Mesothelial cell of epicardium (in vitro differentiated cells): ENCODE data around the gene LMX1B. TPM values are rescaled to one million over a fixed set of nuclear protein-coding genes. Genes with fewer than 3 reads are reported as not detected.

Source experiments
- DNase-seq, 2 experiments: peaks; one replicate each; pipeline ENCODE4 v3.0.0; 2021; ENCODE audit warnings: low spot score in 2 of 2; ENCODE audit not compliant: unreplicated experiment in 2 of 2
- H3K27ac Mint-ChIP-seq: 2 replicates; pipeline ENCODE4 v1.8.0; 2021; ENCODE audit warnings: mixed read lengths
- H3K27me3 Mint-ChIP-seq: 2 replicates; pipeline ENCODE4 v1.8.0; 2021; ENCODE audit warnings: low read depth, mixed read lengths
- H3K36me3 Mint-ChIP-seq: 2 replicates; pipeline ENCODE4 v1.8.0; 2021; ENCODE audit warnings: mixed read lengths
- H3K4me1 Mint-ChIP-seq: 2 replicates; pipeline ENCODE4 v1.8.0; 2021; ENCODE audit warnings: mixed read lengths
- H3K4me3 Mint-ChIP-seq: 2 replicates; pipeline ENCODE4 v1.8.0; 2021; ENCODE audit warnings: mild to moderate bottlenecking, moderate library complexity, mixed read lengths
- H3K9me3 Mint-ChIP-seq: 2 replicates; pipeline ENCODE4 v1.8.0; 2021; ENCODE audit warnings: mixed read lengths
- total RNA-seq: library from RNA; stranded (reverse); gene quantifications from 3 replicates; pipeline ENCODE4 v1.2.1, GENCODE V29; 2021
- TF ChIP-seq, protein P1 (sequence below): fragments of 200-600 bp; sonication (generic); IDR thresholded peaks from one replicate; pipeline ENCODE4 v1.5.0; 2021; ENCODE audit warnings: antibody characterized with exemption; ENCODE audit not compliant: unreplicated experiment

Gene LMX1B
- total RNA-seq, 1 donor from 2014 or later, result 0.09 TPM

DNA sequence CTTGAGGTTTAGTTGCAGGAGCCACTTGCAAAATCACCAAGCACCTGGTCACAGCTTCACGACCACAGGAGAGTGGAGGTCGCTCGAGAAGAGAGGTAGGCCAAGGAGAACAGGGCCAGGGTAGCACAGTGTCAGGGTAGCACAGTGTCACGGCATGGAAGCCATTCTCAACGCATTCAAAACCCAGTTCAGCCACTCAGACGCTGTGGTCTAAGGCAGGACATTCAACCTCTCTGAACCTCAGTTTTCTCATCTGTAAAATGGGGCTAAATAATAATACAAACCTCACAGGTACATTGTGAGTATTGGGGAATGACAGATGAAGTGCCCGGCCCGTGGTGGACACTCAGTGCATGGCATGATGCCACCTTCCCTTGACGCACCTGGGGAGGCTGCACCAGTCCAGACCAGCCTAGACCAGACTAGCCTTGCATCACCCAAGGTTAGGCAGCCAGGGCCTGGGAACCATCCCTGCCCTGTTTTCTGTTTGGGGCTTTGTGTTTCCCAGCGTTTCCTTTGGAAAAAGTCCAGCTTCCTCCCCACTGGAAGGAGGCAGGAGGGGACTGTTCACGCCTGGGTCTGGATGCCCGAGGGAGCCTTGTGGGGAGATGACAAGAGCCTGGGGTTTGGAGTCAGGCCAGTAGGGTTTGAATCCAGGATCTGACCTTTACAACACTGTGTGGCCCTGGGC, 7.8 kb upstream of the LMX1B start:
- Mint-ChIP-seq H3K4me1 (peaks cover 33% of the 10 kb centered on the region), H3K27ac (no peak overlapping the region), H3K27me3 (peaks cover 58% of the 10 kb centered on the region), H3K9me3 (no peaks in the 10 kb centered on the region), H3K36me3 (no peaks in the 10 kb centered on the region), H3K4me3 (no peak overlapping the region)
- no peak for DNase-seq
- TF ChIP-seq, protein P1, sequence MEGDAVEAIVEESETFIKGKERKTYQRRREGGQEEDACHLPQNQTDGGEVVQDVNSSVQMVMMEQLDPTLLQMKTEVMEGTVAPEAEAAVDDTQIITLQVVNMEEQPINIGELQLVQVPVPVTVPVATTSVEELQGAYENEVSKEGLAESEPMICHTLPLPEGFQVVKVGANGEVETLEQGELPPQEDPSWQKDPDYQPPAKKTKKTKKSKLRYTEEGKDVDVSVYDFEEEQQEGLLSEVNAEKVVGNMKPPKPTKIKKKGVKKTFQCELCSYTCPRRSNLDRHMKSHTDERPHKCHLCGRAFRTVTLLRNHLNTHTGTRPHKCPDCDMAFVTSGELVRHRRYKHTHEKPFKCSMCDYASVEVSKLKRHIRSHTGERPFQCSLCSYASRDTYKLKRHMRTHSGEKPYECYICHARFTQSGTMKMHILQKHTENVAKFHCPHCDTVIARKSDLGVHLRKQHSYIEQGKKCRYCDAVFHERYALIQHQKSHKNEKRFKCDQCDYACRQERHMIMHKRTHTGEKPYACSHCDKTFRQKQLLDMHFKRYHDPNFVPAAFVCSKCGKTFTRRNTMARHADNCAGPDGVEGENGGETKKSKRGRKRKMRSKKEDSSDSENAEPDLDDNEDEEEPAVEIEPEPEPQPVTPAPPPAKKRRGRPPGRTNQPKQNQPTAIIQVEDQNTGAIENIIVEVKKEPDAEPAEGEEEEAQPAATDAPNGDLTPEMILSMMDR, result no peak

DNA sequence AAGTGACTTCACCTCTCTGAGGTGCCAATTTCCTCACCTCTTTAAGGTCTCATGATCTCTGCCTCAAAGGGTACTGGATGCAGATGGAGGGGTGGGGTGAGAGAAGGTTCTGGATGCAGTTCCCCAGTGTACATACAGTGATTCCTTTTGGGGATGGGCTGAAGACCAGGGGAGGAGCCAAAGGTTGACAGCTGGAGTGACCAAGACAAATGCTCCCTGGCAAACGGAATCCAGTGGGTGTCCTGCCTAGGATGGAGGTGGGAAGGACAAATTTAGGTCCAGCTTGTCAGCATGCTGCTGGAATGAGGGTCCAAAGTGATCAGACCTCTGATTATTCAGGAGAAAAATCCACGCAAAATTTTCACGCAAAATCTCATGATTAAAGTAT, 7.3 kb upstream of the LMX1B start:
- H3K4me1 Mint-ChIP-seq, result peaks cover 38% of the 10 kb centered on the region
- no peaks in the 10 kb centered on the region for H3K36me3 Mint-ChIP-seq
- peaks cover 58% of the 10 kb centered on the region for H3K27me3 Mint-ChIP-seq
- H3K9me3 Mint-ChIP-seq, result no peaks in the 10 kb centered on the region
- no peak for DNase-seq
- TF ChIP-seq, protein P1, result no peak
- no peak overlapping the region for H3K4me3 Mint-ChIP-seq
- no peak overlapping the region for H3K27ac Mint-ChIP-seq

DNA sequence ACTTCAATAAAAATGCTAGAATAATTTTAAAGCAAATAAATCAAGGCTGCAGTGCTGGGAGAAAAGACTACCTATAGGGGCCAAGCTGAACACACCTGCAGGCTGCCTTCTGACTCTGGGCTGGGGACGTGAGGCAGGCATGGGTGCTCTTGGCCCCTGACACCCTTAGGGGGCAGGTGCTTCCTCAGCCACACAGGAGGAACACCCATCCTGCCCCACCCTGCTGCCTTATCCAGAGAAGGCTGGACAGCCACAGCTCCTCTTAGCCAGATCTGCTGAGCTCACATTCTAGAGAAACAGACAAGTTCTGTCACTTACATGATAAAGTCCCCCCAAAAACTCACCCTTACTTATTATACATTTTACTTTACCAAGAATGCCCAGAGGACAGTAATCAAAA, 6.6 kb upstream of the LMX1B start:
- H3K9me3 Mint-ChIP-seq, result no peaks in the 10 kb centered on the region
- TF ChIP-seq, protein P1, result no peak
- no peak overlapping the region for H3K4me3 Mint-ChIP-seq
- H3K27me3 Mint-ChIP-seq, result peaks cover 61% of the 10 kb centered on the region
- peaks cover 43% of the 10 kb centered on the region for H3K4me1 Mint-ChIP-seq
- H3K27ac Mint-ChIP-seq, result no peak overlapping the region
- DNase-seq, result no peak
- no peaks in the 10 kb centered on the region for H3K36me3 Mint-ChIP-seq

DNA sequence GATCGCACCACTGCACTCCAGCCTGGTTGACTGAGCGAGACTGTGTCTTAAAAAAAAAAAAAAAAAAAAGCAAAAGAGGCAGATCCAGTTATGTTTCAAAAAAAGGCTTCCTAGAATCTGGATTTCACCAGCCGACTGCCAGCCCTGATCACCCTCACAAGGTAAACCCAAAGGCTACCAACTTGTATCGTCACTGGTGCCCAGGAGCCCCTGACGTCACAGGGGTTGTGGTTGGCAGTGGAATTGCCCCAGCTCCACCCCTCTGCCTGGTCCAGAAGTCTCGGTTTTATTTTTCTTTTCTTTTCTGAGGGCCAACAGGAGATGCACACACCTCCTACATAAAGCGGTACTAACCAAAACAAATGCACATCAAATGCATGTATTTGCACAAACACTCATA, 6.0 kb upstream of the LMX1B start:
- Mint-ChIP-seq H3K9me3 (no peaks in the 10 kb centered on the region), H3K27ac (no peak overlapping the region), H3K27me3 (peaks cover 66% of the 10 kb centered on the region), H3K4me3 (no peak overlapping the region), H3K4me1 (peaks cover 44% of the 10 kb centered on the region), H3K36me3 (no peaks in the 10 kb centered on the region)
- TF ChIP-seq, protein P1, result no peak
- DNase-seq, result no peak

DNA sequence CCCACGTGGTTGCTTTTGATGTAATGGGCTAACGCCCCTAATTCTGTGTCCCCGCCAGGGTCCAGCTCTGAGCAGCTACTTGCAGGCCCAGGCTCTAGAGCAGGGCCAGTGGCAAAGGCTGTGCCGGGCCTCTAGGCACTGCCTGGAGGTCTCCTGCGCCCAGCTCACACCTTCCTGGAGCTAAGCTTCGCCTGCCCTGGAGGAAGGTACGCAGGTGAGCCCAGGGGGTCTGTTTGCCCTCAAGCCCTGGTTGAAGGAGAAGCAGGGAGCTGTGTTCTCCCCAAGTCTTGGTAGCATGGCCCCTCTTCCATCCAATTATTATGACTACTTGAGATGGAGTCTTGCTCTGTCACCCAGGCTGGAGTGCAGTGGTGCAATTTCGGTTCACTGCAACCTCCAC, 5.2 kb upstream of the LMX1B start:
- Mint-ChIP-seq H3K27ac (no peak overlapping the region), H3K4me3 (no peak overlapping the region), H3K27me3 (peaks cover 73% of the 10 kb centered on the region), H3K36me3 (no peaks in the 10 kb centered on the region), H3K9me3 (no peaks in the 10 kb centered on the region), H3K4me1 (peaks cover 47% of the 10 kb centered on the region)
- TF ChIP-seq, protein P1, result no peak
- no peak for DNase-seq
